ENCODE data around the gene DNAH10. TPM values are rescaled to one million over a fixed set of nuclear protein-coding genes. Genes with fewer than 3 reads are reported as not detected.

The DNAH10 gene, protein sequence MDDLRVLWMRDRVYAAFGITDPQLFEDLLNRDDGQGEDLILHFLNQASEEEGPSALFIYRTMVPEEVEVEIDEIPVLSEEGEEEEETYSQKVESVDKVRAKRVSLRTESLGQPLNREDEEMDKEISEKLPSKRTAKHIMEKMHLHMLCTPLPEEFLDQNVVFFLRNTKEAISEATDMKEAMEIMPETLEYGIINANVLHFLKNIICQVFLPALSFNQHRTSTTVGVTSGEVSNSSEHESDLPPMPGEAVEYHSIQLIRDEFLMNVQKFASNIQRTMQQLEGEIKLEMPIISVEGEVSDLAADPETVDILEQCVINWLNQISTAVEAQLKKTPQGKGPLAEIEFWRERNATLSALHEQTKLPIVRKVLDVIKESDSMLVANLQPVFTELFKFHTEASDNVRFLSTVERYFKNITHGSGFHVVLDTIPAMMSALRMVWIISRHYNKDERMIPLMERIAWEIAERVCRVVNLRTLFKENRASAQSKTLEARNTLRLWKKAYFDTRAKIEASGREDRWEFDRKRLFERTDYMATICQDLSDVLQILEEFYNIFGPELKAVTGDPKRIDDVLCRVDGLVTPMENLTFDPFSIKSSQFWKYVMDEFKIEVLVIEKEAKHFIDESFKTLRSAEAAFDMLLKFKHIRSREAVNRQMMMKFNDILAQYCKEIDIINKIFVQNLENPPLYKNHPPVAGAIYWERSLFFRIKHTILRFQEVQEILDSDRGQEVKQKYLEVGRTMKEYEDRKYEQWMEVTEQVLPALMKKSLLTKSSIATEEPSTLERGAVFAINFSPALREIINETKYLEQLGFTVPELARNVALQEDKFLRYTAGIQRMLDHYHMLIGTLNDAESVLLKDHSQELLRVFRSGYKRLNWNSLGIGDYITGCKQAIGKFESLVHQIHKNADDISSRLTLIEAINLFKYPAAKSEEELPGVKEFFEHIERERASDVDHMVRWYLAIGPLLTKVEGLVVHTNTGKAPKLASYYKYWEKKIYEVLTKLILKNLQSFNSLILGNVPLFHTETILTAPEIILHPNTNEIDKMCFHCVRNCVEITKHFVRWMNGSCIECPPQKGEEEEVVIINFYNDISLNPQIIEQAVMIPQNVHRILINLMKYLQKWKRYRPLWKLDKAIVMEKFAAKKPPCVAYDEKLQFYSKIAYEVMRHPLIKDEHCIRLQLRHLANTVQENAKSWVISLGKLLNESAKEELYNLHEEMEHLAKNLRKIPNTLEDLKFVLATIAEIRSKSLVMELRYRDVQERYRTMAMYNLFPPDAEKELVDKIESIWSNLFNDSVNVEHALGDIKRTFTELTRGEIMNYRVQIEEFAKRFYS (N-terminal part only)
- 0.14 to 0.26 TPM (median 0.17 TPM) in 5 replicates for total RNA-seq (2022; extraction: Qiagen RNA extraction)

DNA sequence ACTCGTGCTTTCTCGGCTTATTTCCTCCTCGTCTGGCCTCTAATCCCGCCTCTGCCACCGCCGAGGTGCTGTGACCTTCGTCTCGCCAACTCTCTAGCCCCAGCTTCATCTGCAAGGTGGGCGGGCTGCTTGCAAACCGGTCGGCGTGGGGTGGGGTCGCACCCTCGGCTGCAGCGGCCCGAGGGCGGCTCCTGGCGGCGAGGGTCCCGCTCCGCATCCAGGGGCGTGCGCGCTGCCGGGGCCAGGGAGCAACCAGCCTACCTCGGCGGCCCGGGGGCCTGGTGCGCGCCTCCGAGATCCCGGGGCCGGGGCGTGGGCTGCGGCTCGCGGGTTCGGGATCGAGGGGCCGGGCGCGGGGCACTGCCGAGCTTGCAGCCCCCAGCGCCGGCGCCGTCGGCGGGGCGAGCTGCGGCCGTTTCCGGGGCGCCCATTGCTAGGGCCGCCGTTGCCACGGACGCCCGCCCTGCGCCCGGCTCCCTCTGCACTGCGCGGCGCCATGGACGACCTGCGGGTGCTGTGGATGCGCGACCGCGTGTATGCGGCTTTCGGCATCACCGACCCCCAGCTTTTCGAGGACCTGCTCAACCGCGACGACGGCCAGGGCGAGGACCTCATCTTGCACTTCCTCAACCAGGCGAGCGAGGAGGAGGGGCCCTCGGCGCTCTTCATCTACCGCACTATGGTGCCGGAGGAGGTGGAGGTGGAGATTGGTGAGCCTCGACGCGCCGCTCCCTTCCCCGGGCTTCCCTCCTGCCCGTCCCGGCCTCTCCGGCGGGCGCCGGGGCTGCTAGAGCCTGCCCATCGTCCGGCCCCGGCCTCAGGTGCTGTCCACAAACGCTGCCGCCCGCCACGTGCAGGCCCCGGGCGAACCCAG is at the start of gene DNAH10:
Gene DNAH10 (plus strand): TSS at position 461 of the 874 bp plus-strand sequence. CDS start 36 bp downstream, at position 497.

DNA sequence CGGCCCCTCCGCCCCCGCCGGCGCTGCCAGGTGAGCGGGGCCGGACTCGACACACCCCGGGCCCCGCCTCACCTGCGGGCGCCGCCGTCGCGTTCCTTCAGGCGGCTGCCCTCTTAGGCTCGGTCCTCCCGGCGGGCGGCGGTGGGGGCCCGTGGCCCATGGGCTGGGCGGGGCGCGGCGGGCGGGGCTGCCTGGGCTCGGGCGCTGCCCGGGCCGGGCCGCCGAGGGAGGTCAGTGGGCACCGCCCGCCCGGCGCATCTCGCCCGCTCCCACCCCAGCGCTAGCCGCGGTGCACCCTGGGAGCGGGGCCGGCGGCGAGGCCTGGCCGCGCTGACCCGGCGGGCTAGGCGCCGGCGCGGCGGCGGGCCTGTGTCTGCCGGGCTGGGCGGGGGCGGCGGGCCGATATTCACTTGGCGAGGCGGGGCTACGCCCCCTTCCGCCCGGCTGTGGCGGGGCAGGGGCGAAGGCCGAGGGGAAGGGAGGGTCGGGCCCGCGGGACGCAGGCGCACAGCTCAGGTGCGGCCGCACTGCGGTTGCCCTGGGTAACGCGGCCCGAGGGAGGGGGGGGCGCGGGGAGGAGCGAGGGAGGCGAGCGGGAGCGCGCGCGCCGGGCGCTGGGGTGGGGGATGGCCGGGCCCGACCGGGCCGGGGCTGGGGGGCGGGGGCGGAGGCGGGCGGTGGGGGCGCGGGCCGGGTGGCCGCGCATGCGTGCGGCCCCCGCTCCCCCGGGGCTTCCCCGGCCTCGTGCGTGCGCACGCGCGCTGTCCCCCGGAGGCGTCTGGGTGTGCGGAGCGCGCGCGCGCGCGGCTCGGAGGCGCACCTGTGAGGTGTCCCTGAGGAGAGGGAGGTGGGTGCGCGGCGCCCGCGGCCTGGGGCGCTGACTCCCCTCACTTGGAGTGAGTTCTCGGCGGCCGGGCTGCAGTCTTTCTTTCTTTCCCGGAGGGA is 210.6 kb downstream of the DNAH10 start, which contains the start of the genes CCDC92 and ZNF664:
Gene CCDC92 (minus strand): TSS at position 375 of the 945 bp plus-strand sequence. CDS start 28,526 bp downstream, outside the sequence.
Gene ZNF664 (plus strand): TSS at position 759 of the 945 bp plus-strand sequence. CDS start 38,930 bp downstream, outside the sequence.

Other genes with a start within 250 kb of the DNAH10 start
- 8.4 to 14.2 TPM (median 12.8 TPM) in 5 replicates for gene RILPL1, start 228.6 kb upstream of the DNAH10 start, total RNA-seq (2022; extraction: Qiagen RNA extraction)
- gene TMED2, start 177.7 kb upstream of the DNAH10 start, total RNA-seq (2022; extraction: Qiagen RNA extraction) = 170 to 199 TPM (median 185 TPM) in 5 replicates
- 31.0 to 34.5 TPM (median 33.3 TPM) in 5 replicates for gene DDX55, start 160.2 kb upstream of the DNAH10 start, total RNA-seq (2022; extraction: Qiagen RNA extraction)
- 31.5 to 40.3 TPM (median 33.8 TPM) in 5 replicates for gene EIF2B1, start 128.6 kb upstream of the DNAH10 start, total RNA-seq (2022; extraction: Qiagen RNA extraction)
- 23.5 to 41.3 TPM (median 27.0 TPM) in 5 replicates for gene GTF2H3, start 128.5 kb upstream of the DNAH10 start, total RNA-seq (2022; extraction: Qiagen RNA extraction)
- gene TCTN2, start 91.2 kb upstream of the DNAH10 start, total RNA-seq (2022; extraction: Qiagen RNA extraction) = 11.3 to 13.8 TPM (median 13.6 TPM) in 5 replicates
- gene ATP6V0A2, start 49.9 kb upstream of the DNAH10 start, total RNA-seq (2022; extraction: Qiagen RNA extraction) = 15.8 to 25.1 TPM (median 22.0 TPM) in 5 replicates
- gene CCDC92, start 210.5 kb downstream of the DNAH10 start, total RNA-seq (2022; extraction: Qiagen RNA extraction) = 18.7 to 25.3 TPM (median 24.2 TPM) in 5 replicates
- gene ZNF664, start 210.9 kb downstream of the DNAH10 start, total RNA-seq (2022; extraction: Qiagen RNA extraction) = 53.9 to 68.5 TPM (median 62.0 TPM) in 5 replicates